Activated CD8-positive, alpha-beta T cell treated with anti-CD3 and anti-CD28 coated beads for 36 hours (primary cell): ENCODE results near the gene TEKT5. TPM values are rescaled to one million over a fixed set of nuclear protein-coding genes. Genes with fewer than 3 reads are reported as not detected.
A peak's percentile ranks its signal among the peaks of the same experiment; 100 is the strongest.

Experiments used
- ATAC-seq: fragments of 200-7000 bp; cut with Tn5 transposase; one replicate; pipeline ENCODE4 v1.10.0; 2021; ENCODE audit warnings: mild to moderate bottlenecking, moderate library complexity
- CTCF ChIA-PET: fragments of 350-600 bp; sonication (Branson Sonifier 250); formaldehyde crosslinking; loops from one replicate; lab custom pipeline; 2021; ENCODE audit warnings: antibody characterized with exemption; lab: Charles Lee
- POLR2A ChIA-PET: fragments of 350-600 bp; sonication (Branson Sonifier 250); formaldehyde crosslinking; loops from one replicate; lab custom pipeline; 2021; ENCODE audit warnings: antibody characterized with exemption; lab: Charles Lee
- DNase-seq: peaks from one replicate; pipeline ENCODE4 v3.0.0-alpha.2; 2020
- H3K27ac Mint-ChIP-seq: one replicate; pipeline ENCODE4 v1.8.0; 2021; ENCODE audit warnings: mild to moderate bottlenecking, mixed read lengths
- H3K27me3 Mint-ChIP-seq: one replicate; pipeline ENCODE4 v1.8.0; 2021; ENCODE audit warnings: mixed read lengths
- H3K36me3 Mint-ChIP-seq: one replicate; pipeline ENCODE4 v1.8.0; 2021; ENCODE audit warnings: low read depth, mixed read lengths
- H3K4me1 Mint-ChIP-seq: one replicate; pipeline ENCODE4 v1.8.0; 2021; ENCODE audit warnings: low read depth, mixed read lengths
- H3K4me3 Mint-ChIP-seq: one replicate; pipeline ENCODE4 v1.8.0; 2021; ENCODE audit warnings: mild to moderate bottlenecking, moderate library complexity, mixed read lengths
- H3K9me3 Mint-ChIP-seq: one replicate; pipeline ENCODE4 v1.8.0; 2021; ENCODE audit warnings: mixed read lengths
- CTCF ChIP-seq: fragments of 200-600 bp; IDR thresholded peaks from one replicate; pipeline ENCODE4 v1.8.0; 2022; ENCODE audit warnings: antibody characterized with exemption, mild to moderate bottlenecking
- intact Hi-C: fragments of 100-400 bp; cut with micrococcal nuclease; formaldehyde crosslinking; loops from one replicate; pipeline ENCODE4 v1.10.0; 2022
- total RNA-seq, 2 experiments: library from RNA; stranded (reverse); gene quantifications; one replicate each; pipeline ENCODE4 v1.2.3, GENCODE V29; 2021

The TEKT5 gene
- total RNA-seq, 2 experiments from 2014 or later = 0.16 to 0.43 TPM

DNA sequence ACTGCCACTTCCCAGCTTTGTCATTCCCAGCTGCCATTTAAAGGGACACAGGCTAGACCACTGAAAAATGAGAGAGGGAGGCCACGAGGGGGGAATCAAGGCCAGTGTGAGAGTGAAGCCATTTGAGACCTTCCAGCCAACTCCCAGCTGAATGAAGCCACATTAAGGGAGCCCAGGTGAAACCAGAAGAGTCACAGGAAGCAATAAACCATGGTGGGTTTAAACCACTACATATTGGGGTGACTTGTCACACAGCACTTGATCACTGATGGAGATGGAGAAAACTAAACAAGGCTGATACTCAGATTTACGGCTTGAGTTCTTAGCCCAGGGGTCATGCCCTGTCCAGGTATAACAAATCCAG lies 46.1 kb upstream of the TEKT5 start:
- Mint-ChIP-seq H3K4me3 (no peak overlapping the region), H3K9me3 (no peaks in the 10 kb centered on the region), H3K27me3 (no peaks in the 10 kb centered on the region), H3K4me1 (peaks cover 48% of the 10 kb centered on the region), H3K36me3 (peaks cover 3% of the 10 kb centered on the region), H3K27ac (peak overlapping the region; percentile 21)
- TF ChIP-seq CTCF = no peak
- POLR2A ChIA-PET = no interaction called here
- intact Hi-C loops = loop anchor here (5.0 kb wide), 1 partner anchor 176 kb away; no protein-coding TSS in a partner anchor
- CTCF ChIA-PET = interaction anchor here (1.1 to 6.8 kb wide), 2 partner anchors 178 to 225 kb away, joined by 4 to 74 read pairs; no protein-coding TSS in a partner anchor
- ATAC-seq (no peak), DNase-seq (no peak)

GRCh38 chr16:10740000-10740844 lies 45.5 kb upstream of the TEKT5 start:
- Mint-ChIP-seq H3K27ac (peak overlapping the region; percentile 21), H3K4me3 (no peak overlapping the region), H3K36me3 (peaks cover 3% of the 10 kb centered on the region), H3K27me3 (no peaks in the 10 kb centered on the region), H3K9me3 (no peaks in the 10 kb centered on the region), H3K4me1 (peaks cover 43% of the 10 kb centered on the region)
- ChIA-PET CTCF (interaction anchor here (1.1 to 6.8 kb wide), 2 partner anchors 179 to 225 kb away, joined by 4 to 74 read pairs; no protein-coding TSS in a partner anchor), POLR2A (interaction anchor here (0.6 kb wide), 1 partner anchor 195 kb away, joined by 3 read pairs; no protein-coding TSS in a partner anchor)
- no peak for ATAC-seq
- no peak for DNase-seq
- intact Hi-C loops = loop anchor here (5.0 to 10.0 kb wide), 2 partner anchors 75 to 177 kb away; no protein-coding TSS in a partner anchor
- TF ChIP-seq CTCF = no peak

- intact Hi-C loops = loop anchor here (10.0 kb wide), 1 partner anchor 74 kb away; no protein-coding TSS in a partner anchor
- POLR2A ChIA-PET = no interaction called here
- no peaks in the 10 kb centered on the region for H3K27me3 Mint-ChIP-seq
Observed at GRCh38 chr16:10738231-10739077, 43.7 kb upstream of the TEKT5 start.

DNA sequence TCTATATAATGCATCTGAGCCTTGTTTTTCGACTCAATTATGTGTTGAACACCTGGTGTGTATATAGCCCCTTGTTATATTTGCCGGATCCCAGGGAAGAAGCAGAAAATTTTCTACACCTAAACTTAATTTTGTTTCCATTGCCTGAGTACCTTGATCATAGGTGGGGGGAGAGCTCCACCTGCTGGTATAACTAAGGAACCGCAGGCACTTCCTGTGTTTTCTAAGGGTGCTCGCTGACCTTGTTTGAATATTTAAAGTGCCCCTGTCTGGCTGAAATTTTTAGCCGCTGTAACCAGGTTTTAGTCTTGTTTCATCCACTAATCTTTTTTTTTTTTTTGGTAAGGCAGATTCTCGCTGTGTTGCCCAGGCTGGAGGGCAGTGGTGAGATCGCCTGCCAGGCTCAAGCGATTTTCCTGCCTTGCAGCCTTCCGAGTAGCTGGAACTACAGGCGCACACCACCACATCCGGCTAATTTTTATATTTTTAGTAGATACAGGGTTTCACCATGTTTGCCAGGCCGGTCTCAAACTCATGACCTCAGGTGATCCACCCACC lies 42.4 kb upstream of the TEKT5 start:
- H3K27ac Mint-ChIP-seq = peak overlapping the region; percentile 59
- peak; percentile 63 for ATAC-seq
- CTCF ChIA-PET = interaction anchor here (0.6 to 6.8 kb wide), 13 partner anchors 20 to 422 kb away, joined by 3 to 74 read pairs (median 3); no protein-coding TSS in a partner anchor
- peak overlapping the region; percentile 33 for H3K4me3 Mint-ChIP-seq
- H3K36me3 Mint-ChIP-seq = no peaks in the 10 kb centered on the region
- peak; percentile 93 for TF ChIP-seq CTCF
- POLR2A ChIA-PET = interaction anchor here (0.6 kb wide), 2 partner anchors 61 to 222 kb away, joined by 3 read pairs; no protein-coding TSS in a partner anchor
- H3K9me3 Mint-ChIP-seq = peaks cover 3% of the 10 kb centered on the region
- peak; percentile 68 for DNase-seq
- intact Hi-C loops = loop anchor here (2.0 to 10.0 kb wide), 2 partner anchors 72 to 222 kb away; no protein-coding TSS in a partner anchor
- peaks cover 32% of the 10 kb centered on the region for H3K4me1 Mint-ChIP-seq
- no peaks in the 10 kb centered on the region for H3K27me3 Mint-ChIP-seq

More at GRCh38 chr16:10738231-10739077, 43.7 kb upstream of the TEKT5 start:
- no peaks in the 10 kb centered on the region for H3K36me3 Mint-ChIP-seq
- peak; percentile 78 for DNase-seq
- peaks cover 38% of the 10 kb centered on the region for H3K4me1 Mint-ChIP-seq
- TF ChIP-seq CTCF = no peak
- CTCF ChIA-PET = interaction anchor here (1.2 to 6.8 kb wide), 6 partner anchors 18 to 234 kb away, joined by 3 to 74 read pairs (median 14); no protein-coding TSS in a partner anchor
- H3K9me3 Mint-ChIP-seq = no peaks in the 10 kb centered on the region
- no peak overlapping the region for H3K4me3 Mint-ChIP-seq
- H3K27ac Mint-ChIP-seq = no peak overlapping the region
- peak; percentile 51 for ATAC-seq
